Lung microvascular endothelial cell (primary cell): ENCODE data around the gene MYO18B. TPM values are rescaled to one million over a fixed set of nuclear protein-coding genes. Genes with fewer than 3 reads are reported as not detected.

Experiments
- DNase-seq, 2 donors: peaks; one replicate each; pipeline versions ENCODE4 v3.0.0 to v3.0.0-alpha.2; 2010; ENCODE audit warnings: low read depth in 2 of 2
- total RNA-seq: library from RNA; depleted of rRNA; stranded (reverse); fragments of >200 nt; gene quantifications from 2 replicates; pipeline ENCODE4 v1.2.1, GENCODE V29; 2014

The MYO18B gene
- total RNA-seq, 1 donor from 2014 or later, result not detected

- no peak for DNase-seq
These were observed 75.3 kb downstream of the MYO18B start for GRCh38 chr22:25817092-25817943.

- DNase-seq, result no peak
These were observed 76.6 kb downstream of the MYO18B start for GRCh38 chr22:25818541-25818940.

GRCh38 chr22:25822344-25822743 lies 80.4 kb downstream of the MYO18B start:
- no peak for DNase-seq

GRCh38 chr22:25823276-25823675 lies 81.3 kb downstream of the MYO18B start:
- DNase-seq, result no peak

GRCh38 chr22:25824828-25825423 lies 82.9 kb downstream of the MYO18B start:
- no peak for DNase-seq

GRCh38 chr22:25827415-25827814 lies 85.4 kb downstream of the MYO18B start:
- DNase-seq, result no peak

GRCh38 chr22:25828422-25828821 lies 86.4 kb downstream of the MYO18B start:
- DNase-seq, result no peak

- no peak for DNase-seq
These were observed 87.2 kb downstream of the MYO18B start for GRCh38 chr22:25829237-25829636.

- DNase-seq, result no peak
These were observed 88.1 kb downstream of the MYO18B start for GRCh38 chr22:25829808-25830777.

- no peak for DNase-seq
These were observed 91.1 kb downstream of the MYO18B start for GRCh38 chr22:25833091-25833490.

GRCh38 chr22:25833676-25834075 lies 91.7 kb downstream of the MYO18B start:
- DNase-seq, result no peak

GRCh38 chr22:25834490-25834889 lies 92.5 kb downstream of the MYO18B start:
- no peak for DNase-seq

- no peak for DNase-seq
These were observed 93.4 kb downstream of the MYO18B start for GRCh38 chr22:25835348-25835747.

GRCh38 chr22:25837288-25837900 lies 95.4 kb downstream of the MYO18B start:
- DNase-seq, result no peak

- no peak for DNase-seq
These were observed 97.2 kb downstream of the MYO18B start for GRCh38 chr22:25838960-25839741.

- no peak for DNase-seq
These were observed 97.8 kb downstream of the MYO18B start for GRCh38 chr22:25839755-25840154.

GRCh38 chr22:25840167-25840566 lies 98.2 kb downstream of the MYO18B start:
- no peak for DNase-seq

- DNase-seq, result no peak
These were observed 98.9 kb downstream of the MYO18B start for GRCh38 chr22:25840891-25841290.

- no peak for DNase-seq
These were observed 99.8 kb downstream of the MYO18B start for GRCh38 chr22:25841775-25842174.

GRCh38 chr22:25843660-25844405 lies 101.8 kb downstream of the MYO18B start:
- DNase-seq, result no peak
